Neural progenitor cell (in vitro differentiated cells): ENCODE data around the gene UTP15. TPM values are rescaled to one million over a fixed set of nuclear protein-coding genes. Genes with fewer than 3 reads are reported as not detected.

Source experiments
- DNase-seq: peaks from one replicate; pipeline ENCODE4 v3.0.0-alpha.2; 2016; ENCODE audit warnings: low spot score
- H2AFZ ChIP-seq: fragments of 200-600 bp; sonication (generic); replicated peaks from 2 replicates; pipeline ENCODE4 v1.6.1; 2016; ENCODE audit warnings: antibody characterized with exemption
- H3F3A ChIP-seq: fragments of 200-600 bp; sonication (generic); 2 replicates; pipeline ENCODE4 v1.6.1; 2016; ENCODE audit warnings: antibody characterized with exemption, low read depth
- H3K27ac ChIP-seq: fragments of 200-600 bp; sonication (generic); 2 replicates; pipeline ENCODE4 v1.5.1; 2016; ENCODE audit warnings: mild to moderate bottlenecking
- H3K27me3 ChIP-seq: fragments of 200-600 bp; sonication (generic); 2 replicates; pipeline ENCODE4 v1.6.1; 2016; ENCODE audit warnings: mild to moderate bottlenecking, moderate library complexity
- H3K36me3 ChIP-seq: fragments of 200-600 bp; sonication (generic); 2 replicates; pipeline ENCODE4 v1.5.1; 2016
- H3K4me1 ChIP-seq: fragments of 200-600 bp; sonication (generic); 2 replicates; pipeline ENCODE4 v1.6.1; 2016; ENCODE audit warnings: mixed run types
- H3K4me2 ChIP-seq: fragments of 200-600 bp; sonication (generic); 2 replicates; pipeline ENCODE4 v1.6.1; 2016
- H3K4me3 ChIP-seq: fragments of 200-600 bp; sonication (generic); 2 replicates; pipeline ENCODE4 v1.5.1; 2016
- H3K79me2 ChIP-seq: fragments of 200-600 bp; sonication (generic); 2 replicates; pipeline ENCODE4 v1.6.1; 2016; ENCODE audit warnings: low read depth
- H3K9ac ChIP-seq: fragments of 200-600 bp; sonication (generic); 2 replicates; pipeline ENCODE4 v1.6.1; 2016
- H3K9me3 ChIP-seq: fragments of 200-600 bp; sonication (generic); 2 replicates; pipeline ENCODE4 v1.5.1; 2016; ENCODE audit warnings: low read depth
- H4K20me1 ChIP-seq: fragments of 200-600 bp; sonication (generic); 2 replicates; pipeline ENCODE4 v1.6.1; 2016; ENCODE audit warnings: low read depth
- H3K27ac Mint-ChIP-seq: 3 replicates; pipeline ENCODE4 v1.8.0; 2021; ENCODE audit warnings: mixed read lengths
- H3K27me3 Mint-ChIP-seq: 2 replicates; pipeline ENCODE4 v1.8.0; 2022; ENCODE audit warnings: low read depth, mild to moderate bottlenecking, inconsistent platforms, moderate library complexity, mixed read lengths; ENCODE audit not compliant: insufficient read depth
- H3K36me3 Mint-ChIP-seq: 3 replicates; pipeline ENCODE4 v1.8.0; 2021; ENCODE audit warnings: mixed read lengths
- H3K4me1 Mint-ChIP-seq: 3 replicates; pipeline ENCODE4 v1.8.0; 2021; ENCODE audit warnings: mixed read lengths
- H3K4me3 Mint-ChIP-seq: 3 replicates; pipeline ENCODE4 v1.8.0; 2021; ENCODE audit warnings: mild to moderate bottlenecking, moderate library complexity, mixed read lengths
- H3K9me3 Mint-ChIP-seq: 3 replicates; pipeline ENCODE4 v1.8.0; 2020; ENCODE audit warnings: mixed read lengths
- EZH2 ChIP-seq: fragments of 200-600 bp; sonication (generic); IDR thresholded peaks from 2 replicates; pipeline ENCODE4 v1.6.1; 2017; ENCODE audit warnings: antibody characterized with exemption, mild to moderate bottlenecking, moderate library complexity
- EZH2phosphoT487 ChIP-seq: fragments of 200-600 bp; sonication (generic); IDR thresholded peaks from 2 replicates; pipeline ENCODE4 v1.6.1; 2017; ENCODE audit warnings: antibody characterized with exemption
- total RNA-seq: library from RNA; depleted of rRNA; stranded (reverse); fragments of >200 nt; gene quantifications from 2 replicates; pipeline ENCODE4 v1.2.3, GENCODE V29; 2015; ENCODE audit warnings: low replicate concordance
- TF ChIP-seq, protein P1 (sequence below): fragments of 200-600 bp; sonication (generic); IDR thresholded peaks from 2 replicates; pipeline ENCODE4 v1.5.1; 2017; ENCODE audit warnings: antibody characterized with exemption, mild to moderate bottlenecking

Gene UTP15, protein sequence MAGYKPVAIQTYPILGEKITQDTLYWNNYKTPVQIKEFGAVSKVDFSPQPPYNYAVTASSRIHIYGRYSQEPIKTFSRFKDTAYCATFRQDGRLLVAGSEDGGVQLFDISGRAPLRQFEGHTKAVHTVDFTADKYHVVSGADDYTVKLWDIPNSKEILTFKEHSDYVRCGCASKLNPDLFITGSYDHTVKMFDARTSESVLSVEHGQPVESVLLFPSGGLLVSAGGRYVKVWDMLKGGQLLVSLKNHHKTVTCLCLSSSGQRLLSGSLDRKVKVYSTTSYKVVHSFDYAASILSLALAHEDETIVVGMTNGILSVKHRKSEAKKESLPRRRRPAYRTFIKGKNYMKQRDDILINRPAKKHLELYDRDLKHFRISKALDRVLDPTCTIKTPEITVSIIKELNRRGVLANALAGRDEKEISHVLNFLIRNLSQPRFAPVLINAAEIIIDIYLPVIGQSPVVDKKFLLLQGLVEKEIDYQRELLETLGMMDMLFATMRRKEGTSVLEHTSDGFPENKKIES
- total RNA-seq, result 22.1 and 34.4 TPM in 2 replicates

- DNase-seq, result peak; percentile 100
- Mint-ChIP-seq H3K36me3 (peaks cover 5% of the 10 kb centered on the region), H3K4me1 (peaks cover 15% of the 10 kb centered on the region), H3K27ac (peak within 1 kb of the TSS; percentile 95), H3K4me3 (peak within 1 kb of the TSS; percentile 97), H3K9me3 (no peaks in the 10 kb centered on the region), H3K27me3 (no peaks in the 10 kb centered on the region)
- peak within 1 kb of the TSS; percentile 90 for H3K9ac ChIP-seq
- no peaks in the 10 kb centered on the region for H4K20me1 ChIP-seq
- H3K9me3 ChIP-seq, result no peaks in the 10 kb centered on the region
- no peaks in the 10 kb centered on the region for H3K36me3 ChIP-seq
- peak within 1 kb of the TSS; percentile 96 for H3K4me2 ChIP-seq
- H2AFZ ChIP-seq, result peak within 1 kb of the TSS; percentile 86
- H3K4me3 ChIP-seq, result peak within 1 kb of the TSS; percentile 92
- peaks cover 70% of the 10 kb centered on the region for H3K79me2 ChIP-seq
- H3K27ac ChIP-seq, result peak within 1 kb of the TSS; percentile 49
- H3K27me3 ChIP-seq, result no peaks in the 10 kb centered on the region
- peaks cover 18% of the 10 kb centered on the region for H3K4me1 ChIP-seq
- peaks cover 4% of the 10 kb centered on the region for H3F3A ChIP-seq
- no peak for TF ChIP-seq EZH2
- TF ChIP-seq EZH2phosphoT487, result no peak
- TF ChIP-seq, protein P1, sequence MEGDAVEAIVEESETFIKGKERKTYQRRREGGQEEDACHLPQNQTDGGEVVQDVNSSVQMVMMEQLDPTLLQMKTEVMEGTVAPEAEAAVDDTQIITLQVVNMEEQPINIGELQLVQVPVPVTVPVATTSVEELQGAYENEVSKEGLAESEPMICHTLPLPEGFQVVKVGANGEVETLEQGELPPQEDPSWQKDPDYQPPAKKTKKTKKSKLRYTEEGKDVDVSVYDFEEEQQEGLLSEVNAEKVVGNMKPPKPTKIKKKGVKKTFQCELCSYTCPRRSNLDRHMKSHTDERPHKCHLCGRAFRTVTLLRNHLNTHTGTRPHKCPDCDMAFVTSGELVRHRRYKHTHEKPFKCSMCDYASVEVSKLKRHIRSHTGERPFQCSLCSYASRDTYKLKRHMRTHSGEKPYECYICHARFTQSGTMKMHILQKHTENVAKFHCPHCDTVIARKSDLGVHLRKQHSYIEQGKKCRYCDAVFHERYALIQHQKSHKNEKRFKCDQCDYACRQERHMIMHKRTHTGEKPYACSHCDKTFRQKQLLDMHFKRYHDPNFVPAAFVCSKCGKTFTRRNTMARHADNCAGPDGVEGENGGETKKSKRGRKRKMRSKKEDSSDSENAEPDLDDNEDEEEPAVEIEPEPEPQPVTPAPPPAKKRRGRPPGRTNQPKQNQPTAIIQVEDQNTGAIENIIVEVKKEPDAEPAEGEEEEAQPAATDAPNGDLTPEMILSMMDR, result no peak
Measured at GRCh38 chr5:73565139-73565968, at the start of gene UTP15, which contains the start of gene ANKRA2. Gene UTP15 (plus strand): TSS chr5:73565743. CDS start chr5:73567345, 1,602 bp downstream. Gene ANKRA2 (minus strand): TSS chr5:73565639. CDS start chr5:73562881, 2,758 bp downstream.

GRCh38 chr5:73519531-73520283 is 45.8 kb upstream of the UTP15 start:
- H3K27ac Mint-ChIP-seq, result no peak overlapping the region
- H3K9ac ChIP-seq, result no peak overlapping the region
- no peak overlapping the region for H3K4me2 ChIP-seq

DNA sequence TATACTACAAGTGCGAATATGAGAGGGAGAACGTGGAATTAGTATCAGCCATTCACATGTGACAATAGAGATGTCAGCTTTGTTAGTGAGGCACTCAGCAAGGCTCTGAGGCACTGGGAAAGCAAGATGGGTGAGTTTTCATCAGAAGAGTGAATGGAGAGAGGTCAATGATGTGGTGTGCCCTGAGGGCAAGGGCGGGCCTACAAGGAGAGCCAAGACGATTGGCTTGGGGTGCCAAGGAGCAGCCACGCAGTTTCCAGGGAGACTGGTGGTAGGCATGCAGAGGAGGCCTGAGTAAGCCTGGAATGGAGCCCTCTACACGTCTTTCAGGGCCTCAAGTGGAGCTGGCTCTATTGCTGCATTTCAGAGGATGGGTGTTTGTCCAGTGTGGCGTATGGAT is 42.6 kb upstream of the UTP15 start:
- TF ChIP-seq, protein P1, result no peak
- H3K27ac ChIP-seq, result no peak overlapping the region
- H3K4me3 Mint-ChIP-seq, result no peak overlapping the region
- no peaks in the 10 kb centered on the region for H3K9me3 Mint-ChIP-seq
- no peaks in the 10 kb centered on the region for H3K4me1 ChIP-seq
- no peaks in the 10 kb centered on the region for H3K36me3 ChIP-seq
- H3K4me1 Mint-ChIP-seq, result peaks cover 5% of the 10 kb centered on the region
- H3K4me3 ChIP-seq, result no peak overlapping the region
- no peaks in the 10 kb centered on the region for H3K79me2 ChIP-seq
- no peaks in the 10 kb centered on the region for H3F3A ChIP-seq
- H3K9ac ChIP-seq, result no peak overlapping the region
- H3K27me3 ChIP-seq, result no peaks in the 10 kb centered on the region
- H3K27me3 Mint-ChIP-seq, result peaks cover 4% of the 10 kb centered on the region
- H3K4me2 ChIP-seq, result no peak overlapping the region
- H2AFZ ChIP-seq, result no peak overlapping the region
- no peaks in the 10 kb centered on the region for H4K20me1 ChIP-seq
- no peak for DNase-seq
- no peaks in the 10 kb centered on the region for H3K36me3 Mint-ChIP-seq
- no peak overlapping the region for H3K27ac Mint-ChIP-seq
- no peaks in the 10 kb centered on the region for H3K9me3 ChIP-seq

More at GRCh38 chr5:73519531-73520283, 45.8 kb upstream of the UTP15 start:
- Histone ChIP-seq H3K9me3 (no peaks in the 10 kb centered on the region), H3F3A (no peaks in the 10 kb centered on the region), H3K79me2 (no peaks in the 10 kb centered on the region), H3K27me3 (no peaks in the 10 kb centered on the region), H3K4me1 (no peaks in the 10 kb centered on the region), H3K36me3 (no peaks in the 10 kb centered on the region), H4K20me1 (no peaks in the 10 kb centered on the region), H2AFZ (peak overlapping the region; percentile 78), H3K27ac (no peak overlapping the region), H3K4me3 (no peak overlapping the region)
- DNase-seq, result peak; percentile 86
- H3K4me3 Mint-ChIP-seq, result no peak overlapping the region
- H3K36me3 Mint-ChIP-seq, result no peaks in the 10 kb centered on the region
- peaks cover 7% of the 10 kb centered on the region for H3K27me3 Mint-ChIP-seq
- TF ChIP-seq, protein P1, result peak; percentile 64
- TF ChIP-seq EZH2phosphoT487, result no peak
- peaks cover 5% of the 10 kb centered on the region for H3K4me1 Mint-ChIP-seq
- no peaks in the 10 kb centered on the region for H3K9me3 Mint-ChIP-seq
